OCI-LY1 (cell line): ENCODE measurements around the gene SLX4IP.

Source experiments
- H2AFZ ChIP-seq: fragments of 200-600 bp; sonication (generic), shearing (Covaris generic); 2 replicates; pipeline ENCODE4 v1.6.0; 2014; ENCODE audit warnings: antibody characterized with exemption, mild to moderate bottlenecking, low read length
- H3F3A ChIP-seq: fragments of 200-600 bp; sonication (generic), shearing (Covaris generic); 2 replicates; pipeline ENCODE4 v1.6.0; 2014; ENCODE audit warnings: mild to moderate bottlenecking, antibody characterized with exemption, low read length, moderate library complexity; ENCODE audit not compliant: insufficient read depth
- H3K27ac ChIP-seq: fragments of 200-600 bp; sonication (generic); 2 replicates; pipeline ENCODE4 v1.5.1; 2014; ENCODE audit warnings: low read length, mixed run types, mild to moderate bottlenecking, low read depth; ENCODE audit not compliant: poor library complexity, severe bottlenecking
- H3K27me3 ChIP-seq: fragments of 200-600 bp; sonication (generic); 2 replicates; pipeline ENCODE4 v1.6.0; 2014; ENCODE audit warnings: antibody characterized with exemption, mild to moderate bottlenecking, low read length, moderate library complexity; ENCODE audit not compliant: insufficient read depth
- H3K36me3 ChIP-seq: fragments of 200-600 bp; sonication (generic); 2 replicates; pipeline ENCODE4 v1.6.1; 2014; ENCODE audit warnings: mild to moderate bottlenecking, antibody characterized with exemption, low read length, moderate library complexity, mixed read lengths; ENCODE audit not compliant: insufficient read depth
- H3K4me1 ChIP-seq: fragments of 200-600 bp; sonication (generic); 2 replicates; pipeline ENCODE4 v1.5.1; 2014; ENCODE audit warnings: mild to moderate bottlenecking, low read length, moderate library complexity; ENCODE audit not compliant: insufficient read depth, severe bottlenecking
- H3K4me2 ChIP-seq: fragments of 200-600 bp; sonication (generic), shearing (Covaris generic); 2 replicates; pipeline ENCODE4 v1.6.1; 2014; ENCODE audit warnings: low read length
- H3K4me3 ChIP-seq: fragments of 200-600 bp; sonication (generic); 2 replicates; pipeline ENCODE4 v1.5.1; 2014; ENCODE audit warnings: low read length, low read depth, mild to moderate bottlenecking, mixed read lengths; ENCODE audit not compliant: poor library complexity, severe bottlenecking
- H3K79me2 ChIP-seq: fragments of 200-600 bp; shearing (Covaris generic); 2 replicates; pipeline ENCODE4 v1.6.1; 2016; ENCODE audit warnings: mixed run types, low read length, mixed read lengths; ENCODE audit not compliant: insufficient read depth
- H3K9ac ChIP-seq: fragments of 200-600 bp; sonication (generic), shearing (Covaris generic); 2 replicates; pipeline ENCODE4 v1.6.1; 2014; ENCODE audit warnings: mild to moderate bottlenecking, low read length, mixed read lengths
- H3K9me2 ChIP-seq: fragments of 200-600 bp; sonication (generic), shearing (Covaris generic); 2 replicates; pipeline ENCODE4 v1.6.1; 2014; ENCODE audit warnings: low read depth, mild to moderate bottlenecking, low read length, mixed read lengths
- H3K9me3 ChIP-seq: fragments of 200-600 bp; shearing (Covaris generic); 2 replicates; pipeline ENCODE4 v1.6.1; 2014; ENCODE audit warnings: low read length, mixed read lengths
- H4K20me1 ChIP-seq: fragments of 200-600 bp; sonication (generic), shearing (Covaris generic); 2 replicates; pipeline ENCODE4 v1.6.0; 2016; ENCODE audit warnings: mild to moderate bottlenecking, low read length; ENCODE audit not compliant: insufficient read depth
- EZH2 ChIP-seq: fragments of 200-600 bp; sonication (generic), shearing (Covaris generic); IDR thresholded peaks from 2 replicates; pipeline ENCODE4 v1.8.0; 2017; ENCODE audit warnings: borderline replicate concordance, mixed run types, mild to moderate bottlenecking, antibody characterized with exemption, low read length, moderate library complexity, mixed read lengths
- TF ChIP-seq, protein P1 (sequence below): fragments of 200-600 bp; sonication (generic), shearing (Covaris generic); IDR thresholded peaks from 2 replicates; pipeline ENCODE4 v1.5.1; 2017; ENCODE audit warnings: mild to moderate bottlenecking, antibody characterized with exemption, low read length, moderate library complexity, mixed read lengths

SLX4IP gene

DNA sequence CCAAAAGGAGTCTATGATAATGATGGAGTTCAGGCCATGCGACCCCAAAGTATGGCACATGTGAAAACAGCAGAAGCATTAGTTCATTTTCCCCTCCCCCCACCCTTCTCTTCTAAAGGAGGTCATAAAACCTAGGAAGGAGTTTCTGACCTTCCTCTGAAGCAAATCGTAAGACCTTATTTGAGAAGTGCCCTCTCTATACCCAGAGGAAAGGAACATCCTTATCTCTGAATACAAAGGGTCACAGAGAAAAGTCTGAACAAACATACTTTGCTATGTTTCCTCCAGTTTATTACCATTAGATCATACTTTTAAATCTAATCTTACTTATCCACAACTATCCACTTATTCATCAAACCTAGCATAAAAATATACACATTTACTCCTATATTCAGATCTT lies 48.6 kb downstream of the SLX4IP start:
- Histone ChIP-seq H3K9ac (no peak overlapping the region), H3F3A (no peaks in the 10 kb centered on the region), H3K27me3 (no peaks in the 10 kb centered on the region), H3K27ac (no peak overlapping the region), H3K36me3 (no peaks in the 10 kb centered on the region), H3K79me2 (no peaks in the 10 kb centered on the region), H3K4me1 (no peaks in the 10 kb centered on the region), H4K20me1 (no peaks in the 10 kb centered on the region), H3K4me2 (no peak overlapping the region), H3K9me3 (no peaks in the 10 kb centered on the region), H2AFZ (no peak overlapping the region), H3K4me3 (no peak overlapping the region), H3K9me2 (no peaks in the 10 kb centered on the region)
- TF ChIP-seq, protein P1, sequence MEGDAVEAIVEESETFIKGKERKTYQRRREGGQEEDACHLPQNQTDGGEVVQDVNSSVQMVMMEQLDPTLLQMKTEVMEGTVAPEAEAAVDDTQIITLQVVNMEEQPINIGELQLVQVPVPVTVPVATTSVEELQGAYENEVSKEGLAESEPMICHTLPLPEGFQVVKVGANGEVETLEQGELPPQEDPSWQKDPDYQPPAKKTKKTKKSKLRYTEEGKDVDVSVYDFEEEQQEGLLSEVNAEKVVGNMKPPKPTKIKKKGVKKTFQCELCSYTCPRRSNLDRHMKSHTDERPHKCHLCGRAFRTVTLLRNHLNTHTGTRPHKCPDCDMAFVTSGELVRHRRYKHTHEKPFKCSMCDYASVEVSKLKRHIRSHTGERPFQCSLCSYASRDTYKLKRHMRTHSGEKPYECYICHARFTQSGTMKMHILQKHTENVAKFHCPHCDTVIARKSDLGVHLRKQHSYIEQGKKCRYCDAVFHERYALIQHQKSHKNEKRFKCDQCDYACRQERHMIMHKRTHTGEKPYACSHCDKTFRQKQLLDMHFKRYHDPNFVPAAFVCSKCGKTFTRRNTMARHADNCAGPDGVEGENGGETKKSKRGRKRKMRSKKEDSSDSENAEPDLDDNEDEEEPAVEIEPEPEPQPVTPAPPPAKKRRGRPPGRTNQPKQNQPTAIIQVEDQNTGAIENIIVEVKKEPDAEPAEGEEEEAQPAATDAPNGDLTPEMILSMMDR: no peak
- no peak for TF ChIP-seq EZH2

DNA sequence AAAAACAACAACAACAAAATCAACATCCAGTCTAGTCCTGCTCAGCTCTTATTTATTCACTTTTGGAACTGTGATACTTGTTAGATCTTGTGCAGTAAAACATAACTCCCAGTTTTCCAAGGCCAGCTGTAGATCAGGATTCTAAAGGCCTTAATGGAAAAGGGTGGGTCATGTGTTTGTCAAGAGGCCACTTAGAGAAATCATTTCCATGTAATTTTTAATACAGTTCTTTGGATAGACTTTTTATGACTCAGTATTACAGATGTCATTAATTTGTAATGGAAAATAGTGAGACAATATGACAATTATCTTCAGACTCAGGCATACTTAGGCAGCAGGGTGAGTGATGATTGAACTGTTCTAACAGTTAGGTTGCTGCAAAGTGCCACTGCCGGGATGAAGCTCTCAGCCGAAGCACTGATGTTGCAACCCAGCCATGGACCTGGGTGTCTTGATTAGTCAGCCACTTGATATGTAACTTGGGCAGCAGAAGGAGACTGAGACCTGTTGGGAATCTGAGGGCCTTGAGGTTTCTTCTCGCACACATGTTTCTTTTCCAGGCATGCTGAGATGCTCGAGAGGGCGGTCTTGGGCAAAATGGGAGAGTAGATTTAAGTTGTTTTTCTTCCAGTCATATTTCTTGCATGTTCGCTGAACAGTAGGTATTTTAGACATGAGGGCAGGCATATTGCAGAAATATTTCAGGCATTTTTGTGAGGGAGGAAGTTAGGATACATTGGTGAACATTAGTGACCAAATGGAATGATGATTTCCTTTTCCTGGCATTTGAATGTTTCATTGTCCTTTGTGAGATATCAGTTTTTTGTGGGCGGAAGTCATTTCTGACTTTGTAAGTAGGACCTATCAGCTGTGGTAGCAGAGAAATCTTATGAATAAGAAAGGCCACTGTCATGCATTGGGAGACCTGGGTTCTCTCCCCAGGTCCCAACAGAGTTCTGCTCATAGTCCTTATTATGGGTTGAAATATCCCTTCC lies 52.3 kb downstream of the SLX4IP start:
- H3K9ac ChIP-seq: no peak overlapping the region
- H3K4me3 ChIP-seq: no peak overlapping the region
- no peaks in the 10 kb centered on the region for H3K36me3 ChIP-seq
- no peaks in the 10 kb centered on the region for H4K20me1 ChIP-seq
- H3K79me2 ChIP-seq: no peaks in the 10 kb centered on the region
- H3F3A ChIP-seq: no peaks in the 10 kb centered on the region
- H2AFZ ChIP-seq: no peak overlapping the region
- no peaks in the 10 kb centered on the region for H3K27me3 ChIP-seq
- no peaks in the 10 kb centered on the region for H3K9me2 ChIP-seq
- no peak overlapping the region for H3K4me2 ChIP-seq
- peaks cover 7% of the 10 kb centered on the region for H3K4me1 ChIP-seq
- no peak overlapping the region for H3K27ac ChIP-seq
- no peak for TF ChIP-seq EZH2
- TF ChIP-seq, protein P1: no peak
- no peaks in the 10 kb centered on the region for H3K9me3 ChIP-seq

DNA sequence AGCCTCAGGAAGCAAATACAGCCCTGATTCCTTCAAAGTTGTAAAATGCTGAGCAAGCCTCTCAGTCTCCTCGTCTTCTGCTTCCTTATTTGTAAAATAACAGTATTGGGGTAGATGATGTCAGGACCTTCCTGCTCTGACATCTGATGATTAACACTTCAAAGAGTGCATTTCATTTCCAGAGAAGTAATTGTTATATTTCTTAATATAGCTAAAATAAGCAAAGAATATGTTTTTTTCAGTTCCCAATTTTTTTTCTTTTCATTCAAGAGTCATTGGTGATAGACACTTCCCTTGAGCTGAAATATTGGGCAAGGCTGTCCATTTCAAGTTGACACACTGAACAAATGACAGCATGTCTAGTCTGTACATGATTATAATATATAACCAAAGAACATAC lies 53.4 kb downstream of the SLX4IP start:
- H3K4me2 ChIP-seq: no peak overlapping the region
- TF ChIP-seq, protein P1: no peak
- no peak for TF ChIP-seq EZH2
- H3K79me2 ChIP-seq: no peaks in the 10 kb centered on the region
- H3K27ac ChIP-seq: no peak overlapping the region
- no peaks in the 10 kb centered on the region for H4K20me1 ChIP-seq
- H3K9ac ChIP-seq: no peak overlapping the region
- peaks cover 7% of the 10 kb centered on the region for H3K4me1 ChIP-seq
- H3K4me3 ChIP-seq: no peak overlapping the region
- no peaks in the 10 kb centered on the region for H3K27me3 ChIP-seq
- no peaks in the 10 kb centered on the region for H3F3A ChIP-seq
- H3K9me3 ChIP-seq: no peaks in the 10 kb centered on the region
- no peak overlapping the region for H2AFZ ChIP-seq
- no peaks in the 10 kb centered on the region for H3K36me3 ChIP-seq
- no peaks in the 10 kb centered on the region for H3K9me2 ChIP-seq
